ENCODE measurements around the gene ARFGAP1. TPM values are rescaled to one million over a fixed set of nuclear protein-coding genes. Genes with fewer than 3 reads are reported as not detected.

Gene ARFGAP1
- total RNA-seq, 1 donor from 2014 or later, result 128 TPM

- H3K9me3 Mint-ChIP-seq, result no peaks in the 10 kb centered on the region
- TF ChIP-seq, protein P1, sequence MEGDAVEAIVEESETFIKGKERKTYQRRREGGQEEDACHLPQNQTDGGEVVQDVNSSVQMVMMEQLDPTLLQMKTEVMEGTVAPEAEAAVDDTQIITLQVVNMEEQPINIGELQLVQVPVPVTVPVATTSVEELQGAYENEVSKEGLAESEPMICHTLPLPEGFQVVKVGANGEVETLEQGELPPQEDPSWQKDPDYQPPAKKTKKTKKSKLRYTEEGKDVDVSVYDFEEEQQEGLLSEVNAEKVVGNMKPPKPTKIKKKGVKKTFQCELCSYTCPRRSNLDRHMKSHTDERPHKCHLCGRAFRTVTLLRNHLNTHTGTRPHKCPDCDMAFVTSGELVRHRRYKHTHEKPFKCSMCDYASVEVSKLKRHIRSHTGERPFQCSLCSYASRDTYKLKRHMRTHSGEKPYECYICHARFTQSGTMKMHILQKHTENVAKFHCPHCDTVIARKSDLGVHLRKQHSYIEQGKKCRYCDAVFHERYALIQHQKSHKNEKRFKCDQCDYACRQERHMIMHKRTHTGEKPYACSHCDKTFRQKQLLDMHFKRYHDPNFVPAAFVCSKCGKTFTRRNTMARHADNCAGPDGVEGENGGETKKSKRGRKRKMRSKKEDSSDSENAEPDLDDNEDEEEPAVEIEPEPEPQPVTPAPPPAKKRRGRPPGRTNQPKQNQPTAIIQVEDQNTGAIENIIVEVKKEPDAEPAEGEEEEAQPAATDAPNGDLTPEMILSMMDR (conservative IDR thresholded peaks at IDR 0.05), result no peak
- peak; percentile 70 for DNase-seq (ENCODE audit: low read depth, low spot score)
- H3K27me3 Mint-ChIP-seq (ENCODE audit: low read depth), result peaks cover 2% of the 10 kb centered on the region
- peaks cover 53% of the 10 kb centered on the region for H3K4me1 Mint-ChIP-seq
- H3K4me3 Mint-ChIP-seq, result peak overlapping the region; percentile 92
- H3K36me3 Mint-ChIP-seq (ENCODE audit: low read depth), result peaks cover 4% of the 10 kb centered on the region
- peak overlapping the region; percentile 93 for H3K27ac Mint-ChIP-seq (ENCODE audit: unreplicated experiment)
Observed at GRCh38 chr20:63253438-63254231, 19.0 kb upstream of the ARFGAP1 start.

DNA sequence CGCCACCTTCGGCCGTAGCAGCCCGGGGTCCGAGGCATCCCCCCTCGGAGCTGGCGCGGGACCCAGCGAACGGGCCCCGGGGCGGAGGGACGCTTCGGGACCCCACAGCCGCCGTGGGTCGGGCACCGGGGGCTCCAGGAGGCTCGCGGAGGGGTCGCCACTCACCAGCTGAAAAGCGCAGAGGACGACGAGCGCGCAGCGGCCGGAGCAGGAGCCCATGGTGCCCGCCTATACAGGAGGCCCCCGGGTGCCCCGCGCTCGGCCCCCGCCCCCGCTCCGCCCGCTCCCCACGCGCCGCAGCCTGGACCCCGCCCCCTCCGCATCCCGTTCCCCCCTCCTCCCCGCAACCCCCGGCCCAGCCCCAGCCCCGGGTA lies 18.4 kb upstream of the ARFGAP1 start, which contains the start of gene NKAIN4:
Gene NKAIN4, minus strand, starts transcription at position 232 of the 374 bp plus-strand sequence. Its CDS starts 13 bp downstream, at position 219.
- Mint-ChIP-seq H3K4me3 (peak within 1 kb of the TSS; percentile 92), H3K27ac (ENCODE audit: unreplicated experiment) (peak within 1 kb of the TSS; percentile 93), H3K36me3 (ENCODE audit: low read depth) (peaks cover 4% of the 10 kb centered on the region), H3K4me1 (peaks cover 48% of the 10 kb centered on the region), H3K27me3 (ENCODE audit: low read depth) (peaks cover 2% of the 10 kb centered on the region), H3K9me3 (no peaks in the 10 kb centered on the region)
- no peak for DNase-seq (ENCODE audit: low read depth, low spot score)
- TF ChIP-seq, protein P1 (conservative IDR thresholded peaks at IDR 0.05), result no peak

DNA sequence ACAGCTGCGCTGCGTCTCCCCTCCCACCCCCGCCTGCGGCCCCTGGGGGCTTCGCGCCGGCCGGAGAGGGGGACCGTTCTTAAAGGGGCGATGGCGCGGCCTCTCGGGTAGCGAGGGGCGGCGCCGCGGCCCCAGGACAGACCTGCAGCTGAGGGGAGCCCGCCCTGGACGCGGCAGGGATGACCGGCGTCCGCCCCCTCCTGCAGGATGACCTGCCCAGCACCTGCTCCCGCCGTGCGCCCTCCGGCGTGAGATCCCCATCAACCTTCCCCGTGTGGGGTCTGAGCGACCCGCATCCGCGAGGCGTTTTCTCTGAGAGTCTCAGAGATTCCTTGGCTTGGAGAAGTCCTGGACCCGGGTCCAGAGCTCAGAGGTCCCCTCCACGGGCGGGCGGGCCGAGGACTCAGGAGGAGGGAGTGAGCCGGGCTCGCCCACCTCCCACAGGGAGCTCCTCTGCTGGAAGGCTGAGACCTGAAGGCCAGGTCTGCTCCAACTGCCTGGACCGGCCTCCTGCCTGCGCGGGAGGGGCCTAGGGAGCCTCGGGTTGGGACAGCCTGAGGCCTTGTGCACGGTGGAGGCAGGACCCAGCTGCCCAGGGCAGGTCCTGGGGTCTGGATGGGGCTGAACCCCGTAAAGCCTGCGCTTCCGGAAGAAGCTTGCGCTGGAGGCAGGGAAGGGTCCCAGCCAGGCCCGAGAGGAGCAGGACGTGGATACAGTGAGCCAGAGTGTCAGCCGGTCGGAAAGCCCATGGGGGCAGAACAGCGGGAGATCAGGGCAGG lies 17.8 kb upstream of the ARFGAP1 start:
- peak; percentile 31 for DNase-seq (ENCODE audit: low read depth, low spot score)
- H3K27me3 Mint-ChIP-seq (ENCODE audit: low read depth), result peaks cover 2% of the 10 kb centered on the region
- no peaks in the 10 kb centered on the region for H3K9me3 Mint-ChIP-seq
- peaks cover 4% of the 10 kb centered on the region for H3K36me3 Mint-ChIP-seq (ENCODE audit: low read depth)
- peaks cover 53% of the 10 kb centered on the region for H3K4me1 Mint-ChIP-seq
- H3K4me3 Mint-ChIP-seq, result peak overlapping the region; percentile 81
- TF ChIP-seq, protein P1 (conservative IDR thresholded peaks at IDR 0.05), result no peak
- peak overlapping the region; percentile 71 for H3K27ac Mint-ChIP-seq (ENCODE audit: unreplicated experiment)

GRCh38 chr20:63255931-63256704 lies 16.5 kb upstream of the ARFGAP1 start:
- no peak for DNase-seq (ENCODE audit: low read depth, low spot score)
- peaks cover 2% of the 10 kb centered on the region for H3K27me3 Mint-ChIP-seq (ENCODE audit: low read depth)
- H3K4me3 Mint-ChIP-seq, result peak overlapping the region; percentile 78
- TF ChIP-seq, protein P1 (conservative IDR thresholded peaks at IDR 0.05), result no peak
- no peaks in the 10 kb centered on the region for H3K9me3 Mint-ChIP-seq
- H3K36me3 Mint-ChIP-seq (ENCODE audit: low read depth), result peaks cover 4% of the 10 kb centered on the region
- peaks cover 49% of the 10 kb centered on the region for H3K4me1 Mint-ChIP-seq
- no peak overlapping the region for H3K27ac Mint-ChIP-seq (ENCODE audit: unreplicated experiment)

- Mint-ChIP-seq H3K27ac (ENCODE audit: unreplicated experiment) (no peak overlapping the region), H3K9me3 (no peaks in the 10 kb centered on the region), H3K36me3 (ENCODE audit: low read depth) (peaks cover 4% of the 10 kb centered on the region), H3K27me3 (ENCODE audit: low read depth) (peaks cover 2% of the 10 kb centered on the region), H3K4me1 (peaks cover 51% of the 10 kb centered on the region), H3K4me3 (peak overlapping the region; percentile 4)
- no peak for DNase-seq (ENCODE audit: low read depth, low spot score)
- TF ChIP-seq, protein P1 (conservative IDR thresholded peaks at IDR 0.05), result no peak
Observed at GRCh38 chr20:63256954-63257353, 15.7 kb upstream of the ARFGAP1 start.
